ENCODE results near the gene GFOD1. TPM values are rescaled to one million over a fixed set of nuclear protein-coding genes. Genes with fewer than 3 reads are reported as not detected.
"Not testable (repeated sequence)": the region's sequence is repeated elsewhere in the genome, so short reads cannot be mapped to it uniquely, and the experiment has no call there.

GFOD1 gene
- total RNA-seq, 1 experiment from 2014 or later, result 0.68 TPM

GRCh38 chr6:13444604-13445003, 42.8 kb downstream of the GFOD1 start:
- DNase-seq, result no peak
- Histone ChIP-seq H3K27me3 (ENCODE audit: insufficient read depth, low read depth) (no peaks in the 10 kb centered on the region), H2AFZ (no peak overlapping the region), H3K36me3 (ENCODE audit: low read depth) (no peaks in the 10 kb centered on the region), H3K9me3 (ENCODE audit: insufficient read depth, low read depth) (no peaks in the 10 kb centered on the region), H3K79me2 (ENCODE audit: low read depth) (no peaks in the 10 kb centered on the region), H4K20me1 (ENCODE audit: insufficient read depth) (no peaks in the 10 kb centered on the region), H3K9me2 (ENCODE audit: insufficient read depth) (no peaks in the 10 kb centered on the region), H3K27ac (no peak overlapping the region), H3F3A (ENCODE audit: insufficient read depth, low read depth) (no peaks in the 10 kb centered on the region), H3K4me3 (no peak overlapping the region), H3K4me2 (no peak overlapping the region), H3K4me1 (replicated peaks; ENCODE audit: insufficient read depth) (no peaks in the 10 kb centered on the region)
- no TSS peak for BruUV-seq (replicated peaks)
- intact Hi-C loops (cut with micrococcal nuclease; ENCODE audit: unreplicated experiment), result no loop called here
- CTCF ChIA-PET, result interaction anchor here (0.6 kb wide), 1 partner anchor 94 kb away, joined by 4 read pairs; no protein-coding TSS in a partner anchor
- TF ChIP-seq CTCF (conservative IDR thresholded peaks at IDR 0.05), result no peak
- TF ChIP-seq EZH2 (IDR thresholded peaks at IDR 0.05; ENCODE audit: low read depth), result no peak
- POLR2A ChIA-PET (ENCODE audit: unreplicated experiment), result no interaction called here

GRCh38 chr6:13443978-13444377, 43.4 kb downstream of the GFOD1 start:
- DNase-seq; H3K36me3 ChIP-seq (ENCODE audit: low read depth); H3K4me1 ChIP-seq (replicated peaks; ENCODE audit: insufficient read depth); H3K27me3 ChIP-seq (ENCODE audit: insufficient read depth, low read depth); H3K27ac ChIP-seq; BruUV-seq (replicated peaks); intact Hi-C loops (cut with micrococcal nuclease; ENCODE audit: unreplicated experiment); H3F3A ChIP-seq (ENCODE audit: insufficient read depth, low read depth); POLR2A ChIA-PET (ENCODE audit: unreplicated experiment); H3K4me3 ChIP-seq; H4K20me1 ChIP-seq (ENCODE audit: insufficient read depth); H2AFZ ChIP-seq; H3K9me2 ChIP-seq (ENCODE audit: insufficient read depth); H3K79me2 ChIP-seq (ENCODE audit: low read depth); H3K4me2 ChIP-seq; H3K9me3 ChIP-seq (ENCODE audit: insufficient read depth, low read depth): not testable (repeated sequence)
- CTCF ChIA-PET, result interaction anchor here (0.6 kb wide), 1 partner anchor 94 kb away, joined by 4 read pairs; no protein-coding TSS in a partner anchor

DNA sequence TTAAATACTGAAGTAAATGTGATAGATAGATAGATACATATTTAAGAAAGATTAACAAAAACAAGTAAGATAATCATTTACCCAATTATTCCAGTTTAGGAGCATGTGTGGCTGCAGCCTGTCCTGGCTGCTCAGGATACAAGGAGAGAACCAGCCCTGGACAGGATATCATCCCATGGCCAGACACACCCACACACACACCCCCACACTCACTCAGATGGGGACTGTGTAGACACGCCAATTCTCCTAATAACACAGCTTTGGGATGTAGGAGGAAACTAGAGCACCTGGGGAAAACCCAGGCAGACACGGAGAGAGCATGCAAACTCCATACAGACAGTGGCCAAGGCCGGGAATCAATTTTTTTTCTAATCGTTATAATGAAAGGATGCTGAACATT, 45.6 kb downstream of the GFOD1 start:
- TF ChIP-seq CTCF (conservative IDR thresholded peaks at IDR 0.05), result no peak
- TF ChIP-seq EZH2 (IDR thresholded peaks at IDR 0.05; ENCODE audit: low read depth), result no peak
- intact Hi-C loops (cut with micrococcal nuclease; ENCODE audit: unreplicated experiment), result no loop called here
- Histone ChIP-seq H3K4me3 (no peak overlapping the region), H3K9me3 (ENCODE audit: insufficient read depth, low read depth) (no peaks in the 10 kb centered on the region), H2AFZ (no peak overlapping the region), H3K9me2 (ENCODE audit: insufficient read depth) (no peaks in the 10 kb centered on the region), H3K27ac (no peak overlapping the region), H3K27me3 (ENCODE audit: insufficient read depth, low read depth) (no peaks in the 10 kb centered on the region), H3F3A (ENCODE audit: insufficient read depth, low read depth) (no peaks in the 10 kb centered on the region), H3K36me3 (ENCODE audit: low read depth) (no peaks in the 10 kb centered on the region), H4K20me1 (ENCODE audit: insufficient read depth) (no peaks in the 10 kb centered on the region), H3K4me1 (replicated peaks; ENCODE audit: insufficient read depth) (no peaks in the 10 kb centered on the region), H3K79me2 (ENCODE audit: low read depth) (no peaks in the 10 kb centered on the region), H3K4me2 (no peak overlapping the region)
- BruUV-seq (replicated peaks), result no TSS peak
- DNase-seq, result no peak
- ChIA-PET POLR2A (ENCODE audit: unreplicated experiment) (no interaction called here), CTCF (no interaction called here)

DNA sequence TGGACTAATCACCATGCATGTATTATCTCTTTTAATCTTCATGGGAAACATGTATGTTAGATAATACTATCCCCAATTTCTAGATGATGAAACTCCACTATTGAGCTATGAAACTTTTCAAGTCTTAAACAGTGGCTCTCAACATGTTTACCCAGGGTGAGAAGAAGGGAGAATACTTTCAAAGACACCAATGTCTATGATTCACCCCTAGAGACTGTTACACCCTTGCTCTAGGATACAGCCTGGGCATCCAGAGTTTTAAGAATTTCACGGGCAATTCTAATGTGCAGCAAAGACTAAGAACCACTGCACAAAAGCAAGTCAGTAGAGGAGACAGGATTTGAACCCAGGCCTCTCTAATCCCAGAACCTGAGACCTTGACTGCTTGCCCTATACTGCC, 47.8 kb downstream of the GFOD1 start:
- no peak overlapping the region for H3K4me2 ChIP-seq
- no peaks in the 10 kb centered on the region for H3K9me3 ChIP-seq (ENCODE audit: insufficient read depth, low read depth)
- BruUV-seq (replicated peaks), result no TSS peak
- H3K4me1 ChIP-seq (replicated peaks; ENCODE audit: insufficient read depth), result no peaks in the 10 kb centered on the region
- TF ChIP-seq CTCF (conservative IDR thresholded peaks at IDR 0.05), result no peak
- no peak for TF ChIP-seq EZH2 (IDR thresholded peaks at IDR 0.05; ENCODE audit: low read depth)
- ChIA-PET CTCF (no interaction called here), POLR2A (ENCODE audit: unreplicated experiment) (no interaction called here)
- no peak overlapping the region for H3K27ac ChIP-seq
- H3K79me2 ChIP-seq (ENCODE audit: low read depth), result no peaks in the 10 kb centered on the region
- no peak for DNase-seq
- H3K9me2 ChIP-seq (ENCODE audit: insufficient read depth), result no peaks in the 10 kb centered on the region
- H3K4me3 ChIP-seq, result no peak overlapping the region
- H3F3A ChIP-seq (ENCODE audit: insufficient read depth, low read depth), result 0 out of 2 replicates have a peak, but pooled peaks cover 2% of the 10 kb centered on the region
- no peak overlapping the region for H2AFZ ChIP-seq
- no peaks in the 10 kb centered on the region for H4K20me1 ChIP-seq (ENCODE audit: insufficient read depth)
- H3K36me3 ChIP-seq (ENCODE audit: low read depth), result no peaks in the 10 kb centered on the region
- intact Hi-C loops (cut with micrococcal nuclease; ENCODE audit: unreplicated experiment), result no loop called here
- H3K27me3 ChIP-seq (ENCODE audit: insufficient read depth, low read depth), result no peaks in the 10 kb centered on the region
